Fibroblast of pulmonary artery (primary cell): ENCODE results near the gene CYSTM1.

Experiments
- DNase-seq: peaks from one replicate; pipeline ENCODE4 v3.0.0-alpha.2; 2010; ENCODE audit warnings: low read depth
- H3K4me3 ChIP-seq: replicated peaks from 2 replicates; pipeline ENCODE4 v1.5.1; 2011; ENCODE audit warnings: low read depth, mild to moderate bottlenecking, control low read depth, low read length, moderate library complexity
- TF ChIP-seq, protein P1 (sequence below): IDR thresholded peaks from 2 replicates; pipeline ENCODE4 v1.5.1; 2011; ENCODE audit warnings: mild to moderate bottlenecking, control low read depth, low read length, inconsistent platforms; ENCODE audit errors: missing control alignments

CYSTM1 gene

DNA sequence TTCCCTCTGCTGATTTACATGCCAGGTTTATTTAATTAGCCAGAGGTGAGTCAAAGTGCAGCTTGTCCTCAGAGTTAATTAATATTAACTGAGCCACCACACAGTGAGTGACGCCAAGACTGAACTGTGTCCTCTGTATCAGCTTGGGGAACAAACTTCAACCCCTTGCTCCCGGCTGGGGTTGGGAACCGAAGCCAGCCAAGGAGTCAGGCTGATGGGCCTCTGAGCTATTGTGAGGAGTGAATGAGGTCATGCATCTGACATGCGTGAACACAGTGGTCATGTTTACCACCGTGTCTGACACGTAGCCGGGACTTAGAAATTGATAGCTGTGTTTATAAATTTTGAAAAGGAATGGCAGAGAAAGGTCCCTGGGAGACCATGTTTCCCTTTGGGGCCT lies 32.1 kb upstream of the CYSTM1 start:
- TF ChIP-seq, protein P1, sequence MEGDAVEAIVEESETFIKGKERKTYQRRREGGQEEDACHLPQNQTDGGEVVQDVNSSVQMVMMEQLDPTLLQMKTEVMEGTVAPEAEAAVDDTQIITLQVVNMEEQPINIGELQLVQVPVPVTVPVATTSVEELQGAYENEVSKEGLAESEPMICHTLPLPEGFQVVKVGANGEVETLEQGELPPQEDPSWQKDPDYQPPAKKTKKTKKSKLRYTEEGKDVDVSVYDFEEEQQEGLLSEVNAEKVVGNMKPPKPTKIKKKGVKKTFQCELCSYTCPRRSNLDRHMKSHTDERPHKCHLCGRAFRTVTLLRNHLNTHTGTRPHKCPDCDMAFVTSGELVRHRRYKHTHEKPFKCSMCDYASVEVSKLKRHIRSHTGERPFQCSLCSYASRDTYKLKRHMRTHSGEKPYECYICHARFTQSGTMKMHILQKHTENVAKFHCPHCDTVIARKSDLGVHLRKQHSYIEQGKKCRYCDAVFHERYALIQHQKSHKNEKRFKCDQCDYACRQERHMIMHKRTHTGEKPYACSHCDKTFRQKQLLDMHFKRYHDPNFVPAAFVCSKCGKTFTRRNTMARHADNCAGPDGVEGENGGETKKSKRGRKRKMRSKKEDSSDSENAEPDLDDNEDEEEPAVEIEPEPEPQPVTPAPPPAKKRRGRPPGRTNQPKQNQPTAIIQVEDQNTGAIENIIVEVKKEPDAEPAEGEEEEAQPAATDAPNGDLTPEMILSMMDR: no peak
- DNase-seq: no peak
- H3K4me3 ChIP-seq: no peak overlapping the region

DNA sequence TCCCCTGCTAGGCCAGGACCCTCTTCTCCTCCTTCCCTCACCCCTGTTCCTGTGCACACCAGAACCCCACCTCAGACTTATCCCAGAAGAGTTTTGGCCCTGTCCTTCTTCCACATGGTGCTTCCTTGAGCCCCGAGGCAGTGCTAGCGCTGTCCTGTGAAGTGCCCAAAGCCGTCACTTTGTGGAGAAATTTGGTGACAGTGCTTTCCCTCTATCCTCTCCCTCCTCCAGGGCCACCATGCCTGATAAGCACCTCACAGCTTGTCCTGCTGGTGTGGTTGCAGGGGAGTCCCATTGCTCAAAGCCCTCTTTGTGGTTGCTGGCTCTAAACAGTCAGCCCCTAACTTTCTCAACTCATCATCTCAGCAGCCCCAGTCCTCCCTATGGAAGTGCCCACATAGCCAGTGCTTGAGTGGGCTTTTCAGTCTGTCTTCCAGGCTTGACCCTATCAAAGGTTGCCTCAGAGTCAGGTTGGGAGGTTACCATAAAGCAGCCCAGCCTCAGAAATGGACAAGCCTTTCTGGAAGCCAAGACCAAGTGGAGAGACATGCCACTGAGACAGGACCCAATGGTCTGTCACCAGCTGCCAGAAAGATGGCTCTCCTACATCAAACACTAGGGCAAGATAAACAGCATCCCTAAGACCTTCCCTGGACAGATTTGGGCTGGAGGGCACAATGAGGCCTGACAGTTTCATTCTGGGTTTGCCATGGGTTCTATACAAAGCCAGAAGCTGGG lies 31.3 kb upstream of the CYSTM1 start:
- H3K4me3 ChIP-seq: no peak overlapping the region
- no peak for DNase-seq

DNA sequence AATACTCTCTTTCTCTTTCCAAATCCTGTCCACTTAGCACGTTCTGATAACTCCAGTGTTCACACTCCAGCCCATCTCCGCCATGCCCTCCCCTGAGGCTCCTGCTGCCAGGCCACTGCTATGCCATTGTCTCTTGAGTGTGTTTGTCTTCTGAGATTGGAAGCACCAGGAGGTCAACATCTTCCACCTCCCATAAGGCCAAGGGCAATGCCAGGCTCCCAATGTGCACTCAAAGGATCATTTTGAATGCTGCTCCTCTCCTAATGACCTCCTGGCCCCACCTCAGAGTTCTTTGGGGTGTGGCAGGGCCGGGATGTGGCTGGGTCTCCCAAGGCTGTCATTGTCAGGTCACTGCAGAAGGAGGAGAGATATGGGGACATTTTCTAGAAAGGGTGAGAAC lies 29.7 kb upstream of the CYSTM1 start:
- TF ChIP-seq, protein P1: no peak
- H3K4me3 ChIP-seq: no peak overlapping the region
- no peak for DNase-seq

More for the DNA sequence above, 31.3 kb upstream of the CYSTM1 start:
- TF ChIP-seq, protein P1: no peak

DNA sequence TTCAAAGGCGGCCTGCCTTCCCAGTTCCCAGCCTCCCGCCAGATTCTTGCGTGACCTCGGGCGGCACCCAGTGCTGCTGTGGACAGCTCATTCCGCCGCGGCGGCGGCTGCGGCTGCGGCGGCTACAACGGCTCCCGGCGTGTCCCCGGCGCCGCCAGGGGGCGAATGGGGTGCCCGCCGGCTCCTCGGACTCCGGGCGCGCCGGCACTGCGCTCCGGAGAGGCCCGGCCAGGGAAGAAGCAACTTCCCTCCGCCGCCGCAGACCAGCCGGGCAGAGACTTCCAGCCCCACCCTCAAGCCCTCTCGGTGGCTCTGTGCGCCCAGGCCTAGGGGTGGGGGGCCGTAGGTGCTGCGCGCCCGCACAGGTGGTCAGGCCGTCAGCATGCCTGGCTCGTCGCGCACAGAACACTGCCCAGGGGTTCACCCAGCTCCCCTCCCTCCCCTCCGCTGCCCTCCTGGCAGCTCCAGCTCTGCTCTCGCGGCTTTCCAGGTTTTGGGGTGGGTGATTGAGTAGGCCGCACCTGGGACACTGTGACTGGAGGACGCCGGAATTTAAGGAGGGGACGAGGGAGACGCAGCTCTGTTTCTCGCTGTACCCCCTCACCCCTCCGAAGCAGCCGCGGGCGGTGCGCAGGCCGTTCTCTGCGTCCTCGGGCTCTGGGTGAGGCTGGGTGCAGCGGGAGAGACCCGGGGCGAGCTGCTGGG lies 29.0 kb upstream of the CYSTM1 start:
- peak overlapping the region; percentile 41 for H3K4me3 ChIP-seq
- TF ChIP-seq, protein P1: peak; percentile 22
- DNase-seq: peak; percentile 67

- no peak for DNase-seq
- TF ChIP-seq, protein P1: no peak
- H3K4me3 ChIP-seq: no peak overlapping the region
Measured at GRCh38 chr5:140146523-140146842, 28.5 kb upstream of the CYSTM1 start.

GRCh38 chr5:140147460-140147859 lies 27.5 kb upstream of the CYSTM1 start:
- TF ChIP-seq, protein P1: no peak
- DNase-seq: no peak
- H3K4me3 ChIP-seq: no peak overlapping the region

- TF ChIP-seq, protein P1: peak; percentile 12
- no peak for DNase-seq
- no peak overlapping the region for H3K4me3 ChIP-seq
Measured at GRCh38 chr5:140148508-140148907, 26.5 kb upstream of the CYSTM1 start.
